H1 (cell line): ENCODE data around the gene WSCD2. TPM values are rescaled to one million over a fixed set of nuclear protein-coding genes. Genes with fewer than 3 reads are reported as not detected.

Source experiments
- TAF7 ChIP-seq: optimal IDR thresholded peaks from 2 replicates; pipeline ENCODE3; 2011; ENCODE audit warnings: low read depth, mild to moderate bottlenecking, inconsistent platforms, low read length, moderate library complexity, borderline replicate concordance
- polyA plus RNA-seq, 7 experiments: library from polyadenylated mRNA; depleted of rRNA in 3 of 7; stranded (reverse) in 5 of 7; unstranded in 2 of 7; fragments of >200 nt in 5 of 7; fragments of 200-250 nt in 2 of 7; gene quantifications; 1 replicate in 5 of 7; 2 replicates in 1 of 7; 4 replicates in 1 of 7; pipeline versions ENCODE4 v1.2.1 to v1.2.3, GENCODE V29; 2011 to 2013; ENCODE audit warnings: missing spikeins in 2 of 7, mixed read lengths in 2 of 7
- total RNA-seq: library from RNA; stranded (reverse); fragmentation: NEBNext Ultra II Directional; extraction: Animal tissue kit (Norgen Biotek cat#: 25700); gene quantifications from 2 replicates; pipeline ENCODE4 v1.2.1, GENCODE V29; 2021
- TF ChIP-seq, protein P1 (sequence below): fragments of 300-600 bp; sonication (generic); IDR thresholded peaks from 2 replicates; pipeline ENCODE4 v1.7.1; 2012; ENCODE audit warnings: low read length, moderate library complexity, mild to moderate bottlenecking, inconsistent platforms; ENCODE audit not compliant: insufficient replicate concordance

WSCD2 gene
- total and polyA plus RNA-seq, 2 of the 8 experiments (the other 6 are each of a cell fraction or from before 2014, with no cell fraction given) = 1.3 to 2.2 TPM

DNA sequence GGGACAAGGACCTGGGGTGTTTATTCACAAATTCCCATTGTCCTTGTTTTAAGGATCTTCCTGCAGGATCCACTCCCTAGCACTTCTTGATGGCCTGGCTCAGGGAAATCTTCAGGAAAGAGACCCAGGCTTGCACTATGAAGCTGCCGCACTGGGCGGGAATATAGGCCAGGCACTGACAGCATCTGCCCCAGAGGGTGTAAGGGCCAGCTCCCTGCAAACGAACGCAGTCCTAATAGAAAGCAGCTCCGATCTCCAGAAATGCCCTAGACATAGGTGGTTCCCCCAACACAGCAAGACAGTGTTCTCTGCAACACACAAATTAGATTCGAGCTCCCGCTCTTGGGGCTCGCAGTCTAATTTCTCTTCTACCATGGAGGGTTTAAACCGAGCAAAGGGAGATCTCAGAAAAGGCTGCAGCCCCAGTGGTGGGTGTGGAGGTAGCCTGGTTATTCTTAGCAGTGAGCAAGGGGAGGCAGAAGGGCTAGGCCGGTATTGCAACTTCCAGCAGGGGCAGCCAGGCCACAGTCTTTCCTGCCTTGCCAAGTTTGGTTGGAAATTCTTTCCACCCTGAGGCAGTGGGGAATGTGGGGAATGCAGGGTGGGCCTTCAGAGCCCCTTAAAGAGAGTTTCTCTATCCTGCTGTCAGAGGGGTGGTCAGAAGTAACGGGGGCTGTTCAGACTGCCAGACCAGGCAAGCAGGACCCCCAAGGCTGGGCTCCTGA, 16.1 kb upstream of the WSCD2 start (continued):
- TF ChIP-seq, protein P1, sequence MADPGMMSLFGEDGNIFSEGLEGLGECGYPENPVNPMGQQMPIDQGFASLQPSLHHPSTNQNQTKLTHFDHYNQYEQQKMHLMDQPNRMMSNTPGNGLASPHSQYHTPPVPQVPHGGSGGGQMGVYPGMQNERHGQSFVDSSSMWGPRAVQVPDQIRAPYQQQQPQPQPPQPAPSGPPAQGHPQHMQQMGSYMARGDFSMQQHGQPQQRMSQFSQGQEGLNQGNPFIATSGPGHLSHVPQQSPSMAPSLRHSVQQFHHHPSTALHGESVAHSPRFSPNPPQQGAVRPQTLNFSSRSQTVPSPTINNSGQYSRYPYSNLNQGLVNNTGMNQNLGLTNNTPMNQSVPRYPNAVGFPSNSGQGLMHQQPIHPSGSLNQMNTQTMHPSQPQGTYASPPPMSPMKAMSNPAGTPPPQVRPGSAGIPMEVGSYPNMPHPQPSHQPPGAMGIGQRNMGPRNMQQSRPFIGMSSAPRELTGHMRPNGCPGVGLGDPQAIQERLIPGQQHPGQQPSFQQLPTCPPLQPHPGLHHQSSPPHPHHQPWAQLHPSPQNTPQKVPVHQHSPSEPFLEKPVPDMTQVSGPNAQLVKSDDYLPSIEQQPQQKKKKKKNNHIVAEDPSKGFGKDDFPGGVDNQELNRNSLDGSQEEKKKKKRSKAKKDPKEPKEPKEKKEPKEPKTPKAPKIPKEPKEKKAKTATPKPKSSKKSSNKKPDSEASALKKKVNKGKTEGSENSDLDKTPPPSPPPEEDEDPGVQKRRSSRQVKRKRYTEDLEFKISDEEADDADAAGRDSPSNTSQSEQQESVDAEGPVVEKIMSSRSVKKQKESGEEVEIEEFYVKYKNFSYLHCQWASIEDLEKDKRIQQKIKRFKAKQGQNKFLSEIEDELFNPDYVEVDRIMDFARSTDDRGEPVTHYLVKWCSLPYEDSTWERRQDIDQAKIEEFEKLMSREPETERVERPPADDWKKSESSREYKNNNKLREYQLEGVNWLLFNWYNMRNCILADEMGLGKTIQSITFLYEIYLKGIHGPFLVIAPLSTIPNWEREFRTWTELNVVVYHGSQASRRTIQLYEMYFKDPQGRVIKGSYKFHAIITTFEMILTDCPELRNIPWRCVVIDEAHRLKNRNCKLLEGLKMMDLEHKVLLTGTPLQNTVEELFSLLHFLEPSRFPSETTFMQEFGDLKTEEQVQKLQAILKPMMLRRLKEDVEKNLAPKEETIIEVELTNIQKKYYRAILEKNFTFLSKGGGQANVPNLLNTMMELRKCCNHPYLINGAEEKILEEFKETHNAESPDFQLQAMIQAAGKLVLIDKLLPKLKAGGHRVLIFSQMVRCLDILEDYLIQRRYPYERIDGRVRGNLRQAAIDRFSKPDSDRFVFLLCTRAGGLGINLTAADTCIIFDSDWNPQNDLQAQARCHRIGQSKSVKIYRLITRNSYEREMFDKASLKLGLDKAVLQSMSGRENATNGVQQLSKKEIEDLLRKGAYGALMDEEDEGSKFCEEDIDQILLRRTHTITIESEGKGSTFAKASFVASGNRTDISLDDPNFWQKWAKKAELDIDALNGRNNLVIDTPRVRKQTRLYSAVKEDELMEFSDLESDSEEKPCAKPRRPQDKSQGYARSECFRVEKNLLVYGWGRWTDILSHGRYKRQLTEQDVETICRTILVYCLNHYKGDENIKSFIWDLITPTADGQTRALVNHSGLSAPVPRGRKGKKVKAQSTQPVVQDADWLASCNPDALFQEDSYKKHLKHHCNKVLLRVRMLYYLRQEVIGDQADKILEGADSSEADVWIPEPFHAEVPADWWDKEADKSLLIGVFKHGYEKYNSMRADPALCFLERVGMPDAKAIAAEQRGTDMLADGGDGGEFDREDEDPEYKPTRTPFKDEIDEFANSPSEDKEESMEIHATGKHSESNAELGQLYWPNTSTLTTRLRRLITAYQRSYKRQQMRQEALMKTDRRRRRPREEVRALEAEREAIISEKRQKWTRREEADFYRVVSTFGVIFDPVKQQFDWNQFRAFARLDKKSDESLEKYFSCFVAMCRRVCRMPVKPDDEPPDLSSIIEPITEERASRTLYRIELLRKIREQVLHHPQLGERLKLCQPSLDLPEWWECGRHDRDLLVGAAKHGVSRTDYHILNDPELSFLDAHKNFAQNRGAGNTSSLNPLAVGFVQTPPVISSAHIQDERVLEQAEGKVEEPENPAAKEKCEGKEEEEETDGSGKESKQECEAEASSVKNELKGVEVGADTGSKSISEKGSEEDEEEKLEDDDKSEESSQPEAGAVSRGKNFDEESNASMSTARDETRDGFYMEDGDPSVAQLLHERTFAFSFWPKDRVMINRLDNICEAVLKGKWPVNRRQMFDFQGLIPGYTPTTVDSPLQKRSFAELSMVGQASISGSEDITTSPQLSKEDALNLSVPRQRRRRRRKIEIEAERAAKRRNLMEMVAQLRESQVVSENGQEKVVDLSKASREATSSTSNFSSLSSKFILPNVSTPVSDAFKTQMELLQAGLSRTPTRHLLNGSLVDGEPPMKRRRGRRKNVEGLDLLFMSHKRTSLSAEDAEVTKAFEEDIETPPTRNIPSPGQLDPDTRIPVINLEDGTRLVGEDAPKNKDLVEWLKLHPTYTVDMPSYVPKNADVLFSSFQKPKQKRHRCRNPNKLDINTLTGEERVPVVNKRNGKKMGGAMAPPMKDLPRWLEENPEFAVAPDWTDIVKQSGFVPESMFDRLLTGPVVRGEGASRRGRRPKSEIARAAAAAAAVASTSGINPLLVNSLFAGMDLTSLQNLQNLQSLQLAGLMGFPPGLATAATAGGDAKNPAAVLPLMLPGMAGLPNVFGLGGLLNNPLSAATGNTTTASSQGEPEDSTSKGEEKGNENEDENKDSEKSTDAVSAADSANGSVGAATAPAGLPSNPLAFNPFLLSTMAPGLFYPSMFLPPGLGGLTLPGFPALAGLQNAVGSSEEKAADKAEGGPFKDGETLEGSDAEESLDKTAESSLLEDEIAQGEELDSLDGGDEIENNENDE = no peak
- TF ChIP-seq TAF7 = no peak
